OCI-LY3 (cell line): Measurements from ENCODE around the gene CHMP4B.

Source experiments
- H2AFZ ChIP-seq: fragments of 200-600, 300-600 bp; shearing (Covaris generic); 2 replicates; pipeline ENCODE4 v1.6.0; 2014; ENCODE audit warnings: antibody characterized with exemption, low read depth, low read length
- H3K27ac ChIP-seq: fragments of 200-600, 300-600 bp; sonication (generic); 2 replicates; pipeline ENCODE4 v1.5.1; 2014; ENCODE audit warnings: mild to moderate bottlenecking, low read length, moderate library complexity, mixed read lengths
- H3K27me3 ChIP-seq: fragments of 200-600, 300-600 bp; sonication (generic); 2 replicates; pipeline ENCODE4 v1.6.1; 2014; ENCODE audit warnings: low read depth, low read length, mixed read lengths
- H3K36me3 ChIP-seq: fragments of 200-600, 300-600 bp; sonication (generic); replicated peaks from 2 replicates; pipeline ENCODE3; 2014; ENCODE audit warnings: low read depth, low read length, mixed read lengths
- H3K4me1 ChIP-seq: fragments of 300-600, 200-600 bp; sonication (generic); 2 replicates; pipeline ENCODE4 v1.6.1; 2014; ENCODE audit warnings: low read length, mixed read lengths
- H3K4me2 ChIP-seq: fragments of 200-600, 300-600 bp; sonication (generic); 2 replicates; pipeline ENCODE4 v1.6.1; 2014; ENCODE audit warnings: low read length, mixed read lengths
- H3K4me3 ChIP-seq: fragments of 300-600, 200-600 bp; sonication (generic); 2 replicates; pipeline ENCODE4 v1.5.1; 2014; ENCODE audit warnings: antibody characterized with exemption, mild to moderate bottlenecking, low read length, moderate library complexity
- H3K79me2 ChIP-seq: fragments of 300-600, 200-600 bp; shearing (Covaris generic); 2 replicates; pipeline ENCODE4 v1.6.1; 2014; ENCODE audit warnings: mild to moderate bottlenecking, low read length, mixed read lengths
- H3K9ac ChIP-seq: fragments of 300-600, 200-600 bp; shearing (Covaris generic); 2 replicates; pipeline ENCODE4 v1.6.0; 2014; ENCODE audit warnings: mild to moderate bottlenecking, low read length, moderate library complexity
- H3K9me3 ChIP-seq: fragments of 200-600, 300-600 bp; shearing (Covaris generic); 2 replicates; pipeline ENCODE4 v1.6.1; 2014; ENCODE audit warnings: low read length, mixed read lengths; ENCODE audit not compliant: insufficient read depth
- H4K20me1 ChIP-seq: fragments of 200-600, 300-600 bp; sonication (generic); 2 replicates; pipeline ENCODE4 v1.6.1; 2016; ENCODE audit warnings: low read length, mixed read lengths; ENCODE audit not compliant: insufficient read depth
- EZH2phosphoT487 ChIP-seq: fragments of 200-600 bp; shearing (Covaris generic); IDR thresholded peaks from 2 replicates; pipeline ENCODE4 v1.6.1; 2018; ENCODE audit warnings: antibody characterized with exemption, mixed run types, low read depth
- TF ChIP-seq, protein P1 (sequence below): fragments of 200-600, 300-600 bp; sonication (generic); IDR thresholded peaks from 2 replicates; pipeline ENCODE4 v1.5.1; 2014; ENCODE audit warnings: antibody characterized with exemption, low read length, low read depth

The CHMP4B gene

DNA sequence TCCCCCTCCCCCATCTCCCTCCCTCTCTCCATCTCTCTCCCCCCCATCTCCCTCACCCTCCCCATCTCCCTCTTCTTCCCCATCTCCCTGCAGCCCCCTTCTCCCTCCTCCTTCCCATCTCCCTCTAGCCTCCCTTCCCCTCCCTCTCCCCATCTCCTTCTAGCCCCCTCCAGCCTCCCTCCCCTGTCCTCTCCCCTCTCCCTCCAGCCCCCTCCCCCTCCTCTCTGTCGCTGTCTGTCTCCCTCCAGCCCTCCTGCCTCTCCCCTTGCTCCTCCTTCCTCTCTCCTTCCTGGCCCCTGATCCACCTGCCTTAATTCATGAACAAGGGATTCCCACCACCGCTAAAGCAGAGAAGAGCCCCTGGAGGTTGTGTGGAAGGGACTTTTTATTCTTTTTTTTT is 26.9 kb upstream of the CHMP4B start:
- Histone ChIP-seq H3K27ac (no peak overlapping the region), H3K27me3 (no peaks in the 10 kb centered on the region), H3K9ac (no peak overlapping the region), H2AFZ (no peak overlapping the region), H3K4me3 (no peak overlapping the region), H3K9me3 (no peaks in the 10 kb centered on the region), H3K4me1 (peaks cover 16% of the 10 kb centered on the region), H3K79me2 (no peaks in the 10 kb centered on the region), H3K4me2 (no peak overlapping the region), H4K20me1 (no peaks in the 10 kb centered on the region), H3K36me3 (peaks cover 3% of the 10 kb centered on the region)
- no peak for TF ChIP-seq EZH2phosphoT487
- TF ChIP-seq, protein P1, sequence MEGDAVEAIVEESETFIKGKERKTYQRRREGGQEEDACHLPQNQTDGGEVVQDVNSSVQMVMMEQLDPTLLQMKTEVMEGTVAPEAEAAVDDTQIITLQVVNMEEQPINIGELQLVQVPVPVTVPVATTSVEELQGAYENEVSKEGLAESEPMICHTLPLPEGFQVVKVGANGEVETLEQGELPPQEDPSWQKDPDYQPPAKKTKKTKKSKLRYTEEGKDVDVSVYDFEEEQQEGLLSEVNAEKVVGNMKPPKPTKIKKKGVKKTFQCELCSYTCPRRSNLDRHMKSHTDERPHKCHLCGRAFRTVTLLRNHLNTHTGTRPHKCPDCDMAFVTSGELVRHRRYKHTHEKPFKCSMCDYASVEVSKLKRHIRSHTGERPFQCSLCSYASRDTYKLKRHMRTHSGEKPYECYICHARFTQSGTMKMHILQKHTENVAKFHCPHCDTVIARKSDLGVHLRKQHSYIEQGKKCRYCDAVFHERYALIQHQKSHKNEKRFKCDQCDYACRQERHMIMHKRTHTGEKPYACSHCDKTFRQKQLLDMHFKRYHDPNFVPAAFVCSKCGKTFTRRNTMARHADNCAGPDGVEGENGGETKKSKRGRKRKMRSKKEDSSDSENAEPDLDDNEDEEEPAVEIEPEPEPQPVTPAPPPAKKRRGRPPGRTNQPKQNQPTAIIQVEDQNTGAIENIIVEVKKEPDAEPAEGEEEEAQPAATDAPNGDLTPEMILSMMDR: no peak

DNA sequence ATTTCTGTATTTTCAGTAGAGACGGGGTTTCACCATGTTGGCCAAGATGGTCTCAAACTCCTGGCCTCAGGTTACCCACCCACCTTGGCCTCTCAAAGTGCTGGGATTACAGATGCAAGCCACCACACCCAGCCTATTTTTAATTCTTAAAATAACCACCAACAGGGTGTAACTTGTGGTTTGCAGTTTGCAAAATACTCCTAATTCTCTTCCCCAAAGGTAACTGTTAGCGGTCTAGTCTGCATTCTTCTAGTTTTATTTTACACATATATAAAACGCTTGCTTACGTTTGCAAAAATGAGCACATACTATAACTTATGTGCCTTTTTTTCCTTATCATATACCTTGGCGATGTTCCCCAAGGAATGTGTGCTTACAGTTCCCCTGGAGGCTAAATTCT is 25.6 kb upstream of the CHMP4B start:
- no peaks in the 10 kb centered on the region for H3K9me3 ChIP-seq
- H3K27ac ChIP-seq: no peak overlapping the region
- no peak overlapping the region for H3K4me3 ChIP-seq
- no peak overlapping the region for H3K4me2 ChIP-seq
- TF ChIP-seq, protein P1: no peak
- no peak for TF ChIP-seq EZH2phosphoT487
- H3K9ac ChIP-seq: no peak overlapping the region
- no peaks in the 10 kb centered on the region for H3K79me2 ChIP-seq
- H3K36me3 ChIP-seq: peaks cover 3% of the 10 kb centered on the region
- no peak overlapping the region for H2AFZ ChIP-seq
- H4K20me1 ChIP-seq: no peaks in the 10 kb centered on the region
- H3K27me3 ChIP-seq: no peaks in the 10 kb centered on the region
- peaks cover 9% of the 10 kb centered on the region for H3K4me1 ChIP-seq

DNA sequence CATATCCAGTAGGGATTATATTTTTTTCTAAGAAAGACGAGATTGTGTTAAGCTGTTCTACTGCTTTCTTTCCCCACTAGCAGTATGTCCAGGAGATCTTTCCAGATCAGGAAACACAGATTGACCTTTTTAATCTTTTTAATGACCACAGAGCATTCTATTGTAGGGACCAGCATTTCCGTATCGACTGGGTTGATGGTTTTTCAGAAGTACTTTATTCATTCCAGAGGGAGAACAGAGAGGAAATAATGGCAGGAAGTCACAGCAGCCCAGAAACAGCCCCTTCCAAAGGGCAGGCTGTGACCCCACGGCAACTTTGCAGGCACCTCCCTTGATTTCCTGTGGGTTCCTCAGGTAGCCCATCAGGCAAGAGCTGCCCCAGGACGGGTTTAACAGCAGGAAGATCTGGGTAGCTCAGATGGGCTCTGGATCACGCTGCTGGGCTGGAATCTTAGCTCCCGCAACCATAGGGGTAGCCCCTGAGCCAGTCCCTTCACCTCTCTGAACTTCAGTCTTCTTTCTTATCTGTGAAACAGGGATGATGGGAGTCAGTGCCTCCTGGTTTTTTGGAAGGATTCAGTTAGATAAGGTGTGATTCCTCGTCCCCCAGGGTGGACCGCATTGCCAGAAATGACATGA is 23.8 kb upstream of the CHMP4B start:
- Histone ChIP-seq H3K27me3 (no peaks in the 10 kb centered on the region), H3K9ac (no peak overlapping the region), H3K36me3 (peaks cover 1% of the 10 kb centered on the region), H3K4me3 (no peak overlapping the region), H3K9me3 (no peaks in the 10 kb centered on the region), H4K20me1 (no peaks in the 10 kb centered on the region), H3K27ac (no peak overlapping the region), H3K79me2 (no peaks in the 10 kb centered on the region), H3K4me2 (no peak overlapping the region), H3K4me1 (peaks cover 7% of the 10 kb centered on the region), H2AFZ (no peak overlapping the region)
- no peak for TF ChIP-seq EZH2phosphoT487
- TF ChIP-seq, protein P1: no peak

DNA sequence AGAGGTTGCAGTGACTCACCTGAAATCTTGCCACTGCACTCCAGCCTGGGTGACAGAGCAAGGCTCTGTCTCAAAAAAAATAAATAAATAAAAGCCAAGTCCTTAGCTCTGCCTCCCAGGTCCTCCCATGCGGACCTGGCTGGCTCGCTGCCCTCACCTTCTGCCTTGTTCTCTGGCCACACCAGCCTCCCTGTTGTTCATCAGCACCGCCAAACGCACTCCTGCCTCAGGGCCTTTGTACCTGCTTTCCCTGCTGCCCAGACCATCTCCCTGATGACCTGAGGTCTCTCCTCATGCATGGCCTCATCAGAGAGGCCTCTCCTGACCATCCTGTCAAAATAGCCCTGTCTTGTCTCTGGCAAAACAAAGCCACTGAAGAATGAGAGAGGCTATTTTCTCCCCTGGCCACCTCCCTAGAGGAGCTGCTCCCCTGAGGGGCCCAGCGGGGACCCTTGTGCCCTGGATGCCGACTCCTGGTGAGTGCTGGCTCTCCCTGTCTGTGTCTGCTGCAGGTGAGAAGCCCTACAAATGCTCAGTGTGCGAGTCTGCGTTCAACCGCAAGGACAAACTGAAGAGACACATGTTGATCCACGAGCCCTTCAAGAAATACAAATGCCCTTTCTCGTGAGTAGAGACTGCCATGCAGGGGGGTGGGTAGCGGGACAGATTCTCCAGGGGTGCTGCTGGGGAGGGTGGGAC is 22.6 kb upstream of the CHMP4B start:
- peaks cover 4% of the 10 kb centered on the region for H3K4me1 ChIP-seq
- H3K4me3 ChIP-seq: no peak overlapping the region
- H2AFZ ChIP-seq: no peak overlapping the region
- no peaks in the 10 kb centered on the region for H3K9me3 ChIP-seq
- no peak overlapping the region for H3K4me2 ChIP-seq
- no peak overlapping the region for H3K9ac ChIP-seq
- TF ChIP-seq, protein P1: no peak
- no peak for TF ChIP-seq EZH2phosphoT487
- H4K20me1 ChIP-seq: no peaks in the 10 kb centered on the region
- H3K27me3 ChIP-seq: no peaks in the 10 kb centered on the region
- no peaks in the 10 kb centered on the region for H3K79me2 ChIP-seq
- no peak overlapping the region for H3K27ac ChIP-seq
- H3K36me3 ChIP-seq: no peaks in the 10 kb centered on the region
